OCI-LY7 (cell line): ENCODE data around the gene TUBE1.

ENCODE experiments used
- EZH2phosphoT487 ChIP-seq: fragments of 200-600 bp; sonication (generic); IDR thresholded peaks from 2 replicates; pipeline ENCODE4 v1.6.1; 2018; ENCODE audit warnings: low read depth, borderline replicate concordance, mild to moderate bottlenecking, mixed run types, antibody characterized with exemption, low read length, moderate library complexity, mixed read lengths
- TF ChIP-seq, protein P1 (sequence below): fragments of 200-600 bp; sonication (generic); conservative IDR thresholded peaks from 2 replicates; pipeline ENCODE4 v1.5.1; 2014; ENCODE audit warnings: mild to moderate bottlenecking, antibody characterized with exemption, low read length, moderate library complexity, mixed read lengths

DNA sequence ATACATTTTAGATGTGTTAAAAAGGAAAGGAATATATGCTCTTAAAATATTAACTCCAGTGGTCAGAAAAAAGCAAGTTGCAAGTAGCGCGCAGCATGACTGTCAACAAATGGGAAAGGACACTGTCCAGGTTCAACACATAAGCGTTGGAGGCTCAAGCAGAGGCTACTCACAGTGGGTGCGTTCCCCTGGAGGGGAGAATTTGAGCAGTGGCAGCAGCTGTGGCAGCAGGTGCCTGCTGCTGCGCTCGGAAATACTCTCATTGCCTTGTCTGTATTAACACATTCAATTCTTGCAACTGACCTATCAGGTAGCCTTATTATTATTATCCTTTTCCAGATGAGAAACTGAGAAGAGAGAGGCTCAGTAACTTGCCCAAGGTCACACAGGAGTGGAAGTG lies 55.3 kb downstream of the TUBE1 start:
- TF ChIP-seq, protein P1, sequence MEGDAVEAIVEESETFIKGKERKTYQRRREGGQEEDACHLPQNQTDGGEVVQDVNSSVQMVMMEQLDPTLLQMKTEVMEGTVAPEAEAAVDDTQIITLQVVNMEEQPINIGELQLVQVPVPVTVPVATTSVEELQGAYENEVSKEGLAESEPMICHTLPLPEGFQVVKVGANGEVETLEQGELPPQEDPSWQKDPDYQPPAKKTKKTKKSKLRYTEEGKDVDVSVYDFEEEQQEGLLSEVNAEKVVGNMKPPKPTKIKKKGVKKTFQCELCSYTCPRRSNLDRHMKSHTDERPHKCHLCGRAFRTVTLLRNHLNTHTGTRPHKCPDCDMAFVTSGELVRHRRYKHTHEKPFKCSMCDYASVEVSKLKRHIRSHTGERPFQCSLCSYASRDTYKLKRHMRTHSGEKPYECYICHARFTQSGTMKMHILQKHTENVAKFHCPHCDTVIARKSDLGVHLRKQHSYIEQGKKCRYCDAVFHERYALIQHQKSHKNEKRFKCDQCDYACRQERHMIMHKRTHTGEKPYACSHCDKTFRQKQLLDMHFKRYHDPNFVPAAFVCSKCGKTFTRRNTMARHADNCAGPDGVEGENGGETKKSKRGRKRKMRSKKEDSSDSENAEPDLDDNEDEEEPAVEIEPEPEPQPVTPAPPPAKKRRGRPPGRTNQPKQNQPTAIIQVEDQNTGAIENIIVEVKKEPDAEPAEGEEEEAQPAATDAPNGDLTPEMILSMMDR, result no peak
- no peak for TF ChIP-seq EZH2phosphoT487
